NCI-H1092 (cell line): ENCODE results near the gene TMEM119.
"Not testable (repeated sequence)": the region's sequence is repeated elsewhere in the genome, so short reads cannot be mapped to it uniquely, and the experiment has no call there.

Experiments used
- DNase-seq: peaks from one replicate; lab custom pipeline; 2025; lab: John Stamatoyannopoulos, UW

The TMEM119 gene

GRCh38 chr12:108565146-108565545 is 32.7 kb downstream of the TMEM119 start:
- DNase-seq, result no peak

DNA sequence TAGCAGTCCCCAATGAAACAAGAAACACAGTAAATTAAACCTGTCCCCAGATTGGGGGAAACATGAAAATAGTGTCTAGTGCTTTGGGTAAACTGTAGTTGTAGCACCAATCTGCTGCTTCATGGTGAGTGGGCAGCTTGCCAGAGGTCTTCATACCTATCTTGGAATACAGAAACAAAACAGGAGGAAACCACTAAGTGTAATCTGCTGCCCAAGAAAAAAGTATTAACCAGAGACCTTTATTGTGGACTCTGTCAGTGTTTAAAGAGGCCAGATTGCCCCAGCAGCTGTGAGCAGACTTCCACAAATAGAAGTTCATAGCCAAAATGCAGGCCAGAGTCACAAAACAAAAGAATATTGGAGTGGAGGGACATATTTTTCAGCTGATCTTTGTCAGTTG is 33.2 kb downstream of the TMEM119 start:
- no peak for DNase-seq

GRCh38 chr12:108563804-108564151 is 34.1 kb downstream of the TMEM119 start:
- no peak for DNase-seq

DNA sequence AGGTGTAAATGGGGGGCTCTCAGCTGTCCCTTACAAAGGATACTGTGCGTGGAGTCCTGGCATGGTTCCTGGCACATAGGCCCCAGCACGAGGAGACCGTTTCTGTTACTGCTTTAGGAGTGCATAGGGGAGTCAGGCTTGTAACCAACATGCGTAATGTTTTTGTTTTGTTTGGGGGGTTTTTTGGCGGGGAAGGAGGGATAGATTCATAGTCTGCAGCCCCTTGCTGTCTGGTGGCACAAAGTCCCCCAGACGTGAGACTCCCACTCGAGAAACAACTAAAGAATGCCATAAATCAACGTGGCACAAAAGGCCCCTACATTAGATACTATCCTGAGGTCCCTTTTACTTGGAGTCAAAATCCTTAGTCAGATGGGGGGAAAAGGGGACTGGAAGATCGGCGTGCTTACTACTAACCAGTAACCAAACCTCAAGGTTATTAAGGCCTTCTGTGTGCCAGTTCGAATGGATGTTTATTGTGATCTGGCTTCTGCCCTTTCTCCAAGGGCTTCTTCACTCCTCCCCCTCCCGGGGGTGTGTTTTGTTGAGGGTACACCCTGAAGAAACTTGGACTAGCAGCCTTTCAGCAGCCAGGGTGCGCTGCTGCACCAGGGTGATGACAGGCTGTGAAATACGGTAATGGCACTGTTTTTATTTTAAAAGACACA is 34.6 kb downstream of the TMEM119 start:
- peak; percentile 44 for DNase-seq

GRCh38 chr12:108562348-108563135 is 35.3 kb downstream of the TMEM119 start, which contains the start of gene ISCU:
ISCU (plus strand) TSS chr12:108562596; CDS start chr12:108562623, 27 bp downstream.
- peak; percentile 91 for DNase-seq

- DNase-seq, result no peak
These were observed 36.0 kb downstream of the TMEM119 start for GRCh38 chr12:108561852-108562347.

DNA sequence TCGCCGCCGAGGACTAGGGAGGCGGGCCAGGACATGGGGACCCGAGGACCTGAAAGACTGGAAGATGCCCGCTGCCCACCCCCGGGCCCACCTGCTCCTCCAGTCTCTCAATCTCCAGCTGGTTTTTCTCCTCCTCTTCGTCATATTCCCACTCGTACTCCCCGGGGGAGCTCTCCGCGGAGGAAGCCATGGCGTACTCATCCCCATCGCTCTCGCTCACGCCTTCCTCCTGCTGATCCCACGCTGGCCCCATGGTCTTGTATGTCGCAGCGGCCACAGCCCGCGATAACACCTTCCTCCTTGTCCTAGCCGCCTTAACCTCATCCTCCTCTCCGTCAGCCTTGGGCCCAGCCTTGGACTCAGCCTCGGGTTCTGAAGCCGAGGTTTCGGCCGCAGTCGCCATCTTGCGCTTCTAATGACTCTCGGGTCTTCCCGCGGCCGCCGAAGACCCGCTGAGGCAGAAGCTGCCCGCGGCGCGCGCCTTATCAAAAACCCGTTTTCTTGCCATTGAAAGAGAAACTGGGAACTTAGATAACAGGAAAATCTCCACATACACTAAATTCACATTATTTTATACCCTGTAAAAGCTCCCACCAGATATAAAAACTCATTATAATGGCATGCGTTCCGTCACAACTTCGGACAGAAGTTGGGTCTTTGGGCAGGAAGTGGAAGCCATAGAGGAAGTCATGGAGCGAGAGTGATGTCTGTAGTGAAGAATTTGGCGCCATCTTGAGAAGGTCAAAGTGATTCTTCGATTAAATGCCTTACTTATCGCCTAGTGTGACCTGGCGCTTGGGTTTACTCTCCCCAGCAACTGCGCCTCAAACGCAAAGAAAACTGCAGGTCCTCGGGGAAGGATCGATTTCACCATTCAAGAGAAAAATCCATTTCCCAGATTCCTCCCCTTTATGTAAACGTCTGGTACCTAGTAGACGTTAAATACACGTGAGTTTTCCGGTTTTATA is 36.8 kb downstream of the TMEM119 start, which contains the start of gene SART3:
SART3 (minus strand) TSS at position 422 of the 968 bp plus-strand sequence; CDS start at position 403, 19 bp downstream.
- peak; percentile 45 for DNase-seq

- no peak for DNase-seq
These were observed 37.6 kb downstream of the TMEM119 start for GRCh38 chr12:108560321-108560721.

DNA sequence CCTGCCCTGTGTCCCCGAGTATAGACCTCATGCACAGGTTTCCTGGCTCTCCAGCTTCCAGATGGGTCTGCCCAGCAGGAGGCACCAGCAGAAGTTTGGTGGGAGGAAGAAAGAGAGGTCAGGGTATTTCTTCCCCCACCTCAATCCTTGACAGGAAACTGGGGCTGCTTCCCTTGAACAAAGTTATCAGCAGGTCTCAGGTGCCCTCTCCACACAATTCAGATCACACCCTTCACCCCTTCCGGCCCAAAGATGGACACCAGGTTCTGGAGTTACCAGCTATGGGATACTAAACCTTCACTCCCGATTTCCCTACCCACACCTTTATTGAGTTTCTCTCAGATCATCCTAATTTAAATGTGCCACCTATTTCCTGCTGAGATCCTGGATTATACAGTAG is 38.1 kb downstream of the TMEM119 start:
- DNase-seq, result no peak

- DNase-seq, result no peak
These were observed 38.8 kb downstream of the TMEM119 start for GRCh38 chr12:108559007-108559655.

DNA sequence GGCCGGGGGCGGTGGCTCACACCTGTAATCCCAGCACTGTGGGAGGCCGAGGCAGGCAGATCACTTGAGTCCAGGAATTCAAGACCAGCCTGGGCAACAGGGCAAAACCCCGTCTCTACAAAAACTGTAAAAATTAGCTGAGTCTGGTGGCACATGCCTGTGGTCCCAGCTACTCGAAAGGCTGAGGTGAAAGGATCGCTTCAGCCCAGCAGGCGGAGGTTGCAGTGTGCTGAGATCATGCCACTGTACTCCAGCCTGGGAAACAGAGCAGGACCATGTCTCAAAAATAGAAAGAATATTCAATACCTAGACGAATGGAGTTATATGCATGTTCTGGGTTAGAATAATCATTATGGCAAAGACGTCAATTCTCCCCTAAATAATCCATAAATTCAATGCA is 42.5 kb downstream of the TMEM119 start:
- DNase-seq, result not testable (repeated sequence)

- DNase-seq, result no peak
These were observed 44.1 kb downstream of the TMEM119 start for GRCh38 chr12:108553799-108554198.

DNA sequence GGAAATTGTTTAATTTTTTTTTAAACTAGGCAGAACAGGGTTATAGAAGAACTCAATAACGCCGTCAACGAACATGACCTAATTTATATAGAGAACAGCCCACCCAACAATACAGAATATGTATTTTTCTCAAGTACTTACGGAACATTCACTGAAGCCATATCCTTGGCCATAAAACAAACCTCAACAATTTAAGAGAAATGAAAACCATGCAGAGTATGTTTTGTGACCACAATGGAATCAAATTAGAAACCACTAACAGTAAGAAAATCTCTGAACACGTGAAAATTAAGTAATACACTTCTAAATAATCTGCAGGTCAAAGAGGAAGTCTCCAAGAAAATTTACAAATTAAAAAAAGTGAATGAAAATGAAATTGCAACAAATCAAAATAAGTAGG is 46.3 kb downstream of the TMEM119 start:
- no peak for DNase-seq

- no peak for DNase-seq
These were observed 48.8 kb downstream of the TMEM119 start for GRCh38 chr12:108548954-108549521.

DNA sequence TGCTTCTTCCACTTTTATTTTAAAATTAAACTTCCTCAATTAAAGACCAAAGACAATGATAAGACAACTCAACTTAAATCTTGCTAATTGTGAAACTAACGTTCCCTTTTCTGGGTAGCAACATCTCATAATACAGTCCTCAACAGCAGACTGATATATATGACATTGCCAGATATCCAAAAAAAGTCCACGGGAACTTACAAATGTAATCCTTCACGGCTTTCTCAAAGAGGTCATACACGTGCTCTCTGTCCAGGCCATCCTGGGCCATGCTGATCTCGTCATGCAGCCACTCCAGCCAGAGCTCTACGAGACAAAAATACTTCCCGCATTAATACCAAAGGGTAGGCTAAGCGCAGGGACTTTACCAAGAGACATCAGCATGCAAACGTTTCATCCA is 50.2 kb downstream of the TMEM119 start:
- no peak for DNase-seq

GRCh38 chr12:108543652-108544051 is 54.2 kb downstream of the TMEM119 start:
- no peak for DNase-seq

DNA sequence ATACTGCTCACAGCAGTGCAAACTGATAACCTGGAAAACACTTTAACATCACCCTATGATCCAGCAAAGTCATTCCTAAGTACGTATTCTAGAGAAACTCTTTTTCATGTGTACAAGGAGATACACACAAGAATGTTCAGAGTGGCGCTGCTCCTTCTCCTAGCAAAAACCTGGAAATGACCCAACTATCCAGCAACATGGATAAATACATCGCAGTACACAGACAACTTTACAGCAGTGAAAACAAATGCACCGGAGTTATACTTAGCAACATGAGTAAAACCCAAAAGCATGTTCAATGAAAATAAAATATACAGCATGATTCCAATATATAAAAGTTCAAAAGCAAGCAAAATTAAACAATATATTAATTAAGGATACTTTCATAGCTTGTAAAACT is 55.6 kb downstream of the TMEM119 start:
- no peak for DNase-seq
